ENCODE data around the gene CAST. TPM values are rescaled to one million over a fixed set of nuclear protein-coding genes. Genes with fewer than 3 reads are reported as not detected.

CAST gene
- total RNA-seq, 2 experiments from 2014 or later, result 124 to 131 TPM

DNA sequence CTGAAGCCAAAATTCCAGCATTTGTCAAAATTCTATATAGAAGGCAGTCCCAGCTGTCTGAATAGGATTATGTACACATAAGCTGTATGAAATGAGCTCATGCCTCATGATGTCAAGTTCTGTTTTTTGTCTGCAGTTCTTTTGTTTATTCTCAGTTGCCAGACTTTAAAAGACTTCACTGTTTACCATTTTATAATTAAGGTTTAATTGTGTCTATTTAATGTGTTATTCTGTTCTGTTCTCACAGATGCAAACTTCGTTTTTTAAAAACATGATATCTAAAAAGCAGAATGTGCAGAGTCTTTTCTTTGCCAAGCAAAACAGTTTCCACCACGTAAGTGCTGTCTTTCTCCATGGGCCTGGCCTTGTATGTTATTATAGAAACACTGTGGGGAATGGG, 114.4 kb downstream of the CAST start:
- no peaks in the 10 kb centered on the region for H3K9me3 Mint-ChIP-seq
- no peak overlapping the region for H3K27ac Mint-ChIP-seq
- intact Hi-C loops (cut with micrococcal nuclease), result no loop called here
- peaks cover 11% of the 10 kb centered on the region for H3K4me1 Mint-ChIP-seq (ENCODE audit: low read depth)
- H3K36me3 Mint-ChIP-seq (ENCODE audit: low read depth), result peaks cover 64% of the 10 kb centered on the region
- CTCF ChIA-PET, result interaction anchor here (1.2 to 1.8 kb wide), 3 partner anchors 10 to 365 kb away, joined by 5 to 7 read pairs (median 5); partner anchors contain the start of gene LIX1
- no peaks in the 10 kb centered on the region for H3K27me3 Mint-ChIP-seq
- TF ChIP-seq, protein P1, sequence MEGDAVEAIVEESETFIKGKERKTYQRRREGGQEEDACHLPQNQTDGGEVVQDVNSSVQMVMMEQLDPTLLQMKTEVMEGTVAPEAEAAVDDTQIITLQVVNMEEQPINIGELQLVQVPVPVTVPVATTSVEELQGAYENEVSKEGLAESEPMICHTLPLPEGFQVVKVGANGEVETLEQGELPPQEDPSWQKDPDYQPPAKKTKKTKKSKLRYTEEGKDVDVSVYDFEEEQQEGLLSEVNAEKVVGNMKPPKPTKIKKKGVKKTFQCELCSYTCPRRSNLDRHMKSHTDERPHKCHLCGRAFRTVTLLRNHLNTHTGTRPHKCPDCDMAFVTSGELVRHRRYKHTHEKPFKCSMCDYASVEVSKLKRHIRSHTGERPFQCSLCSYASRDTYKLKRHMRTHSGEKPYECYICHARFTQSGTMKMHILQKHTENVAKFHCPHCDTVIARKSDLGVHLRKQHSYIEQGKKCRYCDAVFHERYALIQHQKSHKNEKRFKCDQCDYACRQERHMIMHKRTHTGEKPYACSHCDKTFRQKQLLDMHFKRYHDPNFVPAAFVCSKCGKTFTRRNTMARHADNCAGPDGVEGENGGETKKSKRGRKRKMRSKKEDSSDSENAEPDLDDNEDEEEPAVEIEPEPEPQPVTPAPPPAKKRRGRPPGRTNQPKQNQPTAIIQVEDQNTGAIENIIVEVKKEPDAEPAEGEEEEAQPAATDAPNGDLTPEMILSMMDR (IDR thresholded peaks at IDR 0.05), result no peak
- ATAC-seq, result no peak
- POLR2A ChIA-PET, result interaction anchor here (0.7 to 3.0 kb wide), 2 partner anchors 9 to 13 kb away, joined by 3 to 15 read pairs; no protein-coding TSS in a partner anchor
- no peak overlapping the region for H3K4me3 Mint-ChIP-seq
- no peak for DNase-seq

DNA sequence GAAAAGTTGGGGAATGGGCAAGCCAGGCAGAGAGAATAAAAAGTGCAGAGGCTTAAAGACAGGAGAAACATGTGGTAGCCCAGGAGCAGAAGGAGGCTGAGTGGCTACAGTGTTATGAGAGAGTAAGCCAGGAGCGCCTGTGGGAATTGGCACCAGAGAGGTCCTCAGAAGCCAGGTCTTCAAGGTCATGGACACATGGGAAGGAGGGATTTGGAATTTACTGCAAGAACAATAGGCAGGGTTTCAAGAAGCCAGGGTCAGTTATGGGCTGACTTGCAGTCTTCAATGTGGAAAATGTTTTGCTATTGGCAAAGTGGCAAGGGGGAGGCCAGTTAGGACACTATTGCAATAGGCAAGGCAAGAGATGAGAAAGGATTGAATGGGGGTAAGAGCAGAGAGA, 116.2 kb downstream of the CAST start:
- Mint-ChIP-seq H3K36me3 (ENCODE audit: low read depth) (peaks cover 61% of the 10 kb centered on the region), H3K27me3 (no peaks in the 10 kb centered on the region), H3K27ac (peak overlapping the region; percentile 39), H3K4me3 (no peak overlapping the region), H3K9me3 (no peaks in the 10 kb centered on the region), H3K4me1 (ENCODE audit: low read depth) (peaks cover 4% of the 10 kb centered on the region)
- TF ChIP-seq, protein P1 (IDR thresholded peaks at IDR 0.05), result no peak
- intact Hi-C loops (cut with micrococcal nuclease), result no loop called here
- DNase-seq (no peak), ATAC-seq (no peak)
- ChIA-PET CTCF (no interaction called here), POLR2A (no interaction called here)

DNA sequence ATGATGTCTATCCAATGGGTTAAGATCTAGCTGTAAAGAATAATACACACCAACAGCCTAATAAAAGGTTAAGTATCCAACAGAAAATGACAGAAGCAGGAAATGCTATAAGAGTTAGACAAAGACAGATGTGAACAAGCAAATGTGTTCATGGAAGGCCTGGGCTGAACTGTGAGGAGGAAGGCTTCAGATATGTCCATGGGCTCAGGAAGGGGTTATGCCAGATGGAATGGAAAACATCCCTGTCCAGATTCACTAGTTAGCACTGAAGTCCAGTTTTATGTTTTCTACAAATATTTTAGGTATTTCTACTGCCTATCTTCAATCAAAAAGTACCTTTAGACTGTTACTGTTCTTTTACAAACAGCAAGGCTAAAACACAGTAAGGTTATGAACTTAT, 118.5 kb downstream of the CAST start:
- no peak for ATAC-seq
- Mint-ChIP-seq H3K27ac (peak overlapping the region; percentile 44), H3K36me3 (ENCODE audit: low read depth) (peaks cover 62% of the 10 kb centered on the region), H3K9me3 (no peaks in the 10 kb centered on the region), H3K4me3 (no peak overlapping the region), H3K27me3 (no peaks in the 10 kb centered on the region), H3K4me1 (ENCODE audit: low read depth) (peaks cover 4% of the 10 kb centered on the region)
- ChIA-PET CTCF (interaction anchor here (1.1 to 1.8 kb wide), 4 partner anchors 18 to 383 kb away, joined by 3 to 7 read pairs (median 4); no protein-coding TSS in a partner anchor), POLR2A (interaction anchor here (0.6 to 0.7 kb wide), 2 partner anchors 14 to 40 kb away, joined by 3 to 5 read pairs; no protein-coding TSS in a partner anchor)
- no peak for DNase-seq
- intact Hi-C loops (cut with micrococcal nuclease), result no loop called here
- TF ChIP-seq, protein P1 (IDR thresholded peaks at IDR 0.05), result no peak

DNA sequence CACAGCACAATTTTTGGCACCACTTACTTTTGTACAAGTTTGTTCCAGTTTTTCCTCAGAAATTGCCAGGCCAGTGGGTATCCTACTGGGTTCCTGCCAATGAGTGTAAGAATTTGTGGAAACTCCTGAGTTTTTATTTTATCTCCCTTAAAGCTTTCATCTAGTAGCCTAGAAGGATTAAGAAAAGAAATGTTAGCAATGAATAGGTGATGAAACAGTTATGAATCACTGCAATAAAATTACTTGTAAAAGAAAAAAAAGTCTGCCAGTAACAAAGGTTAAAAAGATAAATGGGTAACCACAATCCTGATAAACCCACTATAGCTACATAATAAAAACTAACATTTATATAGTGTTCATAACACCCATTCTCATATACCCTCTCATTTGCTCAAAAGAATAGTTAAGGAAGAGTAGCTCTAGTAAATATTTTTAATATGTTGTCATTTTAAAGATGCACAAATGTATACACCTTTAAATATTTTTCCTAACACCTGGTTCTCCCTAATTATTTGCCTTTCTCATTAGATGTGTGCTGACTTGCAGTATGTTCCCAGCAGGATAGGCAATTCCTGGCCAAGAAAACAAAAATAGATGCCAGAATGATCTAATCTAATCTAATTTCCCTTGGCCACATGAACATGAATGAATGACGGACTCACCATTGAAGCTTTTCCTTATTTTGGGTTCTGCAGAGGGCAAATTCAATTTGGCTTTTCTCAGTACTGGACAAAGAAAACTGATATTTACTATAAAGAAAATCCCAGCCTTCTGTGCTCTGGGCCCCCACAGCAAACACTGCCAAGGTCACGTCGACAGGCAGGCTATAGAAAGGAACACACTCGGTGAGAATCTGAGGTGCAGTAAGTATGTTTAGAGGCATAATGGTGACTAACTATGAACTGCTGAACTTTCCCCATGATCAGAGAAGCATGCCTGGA, 119.1 kb downstream of the CAST start:
- POLR2A ChIA-PET, result interaction anchor here (0.7 kb wide), 2 partner anchors 13 to 169 kb away, joined by 3 to 4 read pairs; no protein-coding TSS in a partner anchor
- CTCF ChIA-PET, result interaction anchor here (0.7 to 1.8 kb wide), 5 partner anchors 17 to 377 kb away, joined by 3 to 5 read pairs (median 3); no protein-coding TSS in a partner anchor
- H3K36me3 Mint-ChIP-seq (ENCODE audit: low read depth), result peaks cover 61% of the 10 kb centered on the region

More for the DNA sequence above, 119.1 kb downstream of the CAST start:
- intact Hi-C loops (cut with micrococcal nuclease), result no loop called here
- no peaks in the 10 kb centered on the region for H3K9me3 Mint-ChIP-seq
- no peaks in the 10 kb centered on the region for H3K27me3 Mint-ChIP-seq
- TF ChIP-seq, protein P1 (IDR thresholded peaks at IDR 0.05), result no peak
- H3K4me1 Mint-ChIP-seq (ENCODE audit: low read depth), result peaks cover 4% of the 10 kb centered on the region
- DNase-seq (no peak), ATAC-seq (no peak)
- H3K4me3 Mint-ChIP-seq, result no peak overlapping the region
- peak overlapping the region; percentile 44 for H3K27ac Mint-ChIP-seq
